K562 treated with DMSO at 1 percent for 4 hours (cell line): ENCODE data around the gene GULP1. TPM values are rescaled to one million over a fixed set of nuclear protein-coding genes. Genes with fewer than 3 reads are reported as not detected.

Experiments
- total RNA-seq: library from RNA; unstranded; fragments of 300-600 nt; gene quantifications from 2 replicates; pipeline ENCODE4 v1.2.3, GENCODE V29; 2022; ENCODE audit not compliant: insufficient read depth

GULP1 gene
- 9.3 and 9.9 TPM in 2 replicates for total RNA-seq

DNA sequence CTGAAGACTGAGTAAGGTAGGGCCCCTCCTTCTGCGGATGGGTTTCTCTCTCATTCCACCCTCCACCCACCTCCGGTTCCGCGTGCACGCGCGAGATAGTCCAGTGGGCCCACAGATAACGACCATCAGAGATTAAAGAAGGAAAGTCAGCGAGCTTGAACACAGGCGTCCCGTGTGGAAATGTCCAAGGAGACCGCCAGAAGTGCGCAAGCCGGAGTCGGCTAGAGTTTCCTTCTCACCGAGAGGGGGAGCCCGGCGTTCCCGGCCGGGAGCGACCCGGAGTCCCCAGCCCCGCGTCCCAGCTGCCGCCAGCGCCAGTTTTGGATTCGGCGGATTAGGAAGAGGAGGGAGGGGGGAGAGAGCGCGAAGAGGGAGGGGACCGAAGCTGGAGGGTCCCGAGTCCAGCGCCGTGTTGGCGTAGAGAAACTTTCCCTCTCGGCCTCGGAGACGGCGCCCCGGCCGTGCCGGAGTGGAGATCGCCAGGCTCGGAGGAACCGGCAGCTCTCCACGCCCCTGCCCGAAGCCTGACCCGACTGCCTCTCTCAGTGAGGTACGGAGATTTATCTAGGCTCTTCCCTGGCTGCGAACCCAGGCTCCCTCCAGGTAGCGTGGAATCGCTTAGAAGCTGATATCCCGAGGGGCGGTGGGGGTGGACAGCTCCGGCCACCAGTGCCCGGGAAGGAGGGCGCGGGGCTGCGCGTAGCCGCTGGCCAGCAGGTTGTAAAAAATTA lies at the start of gene GULP1:
TSS of gene GULP1 (plus strand) at position 258 of the 731 bp plus-strand sequence. CDS start 185,829 bp downstream, outside the sequence.

